ENCODE results near the gene ADAMTS2.

The ADAMTS2 gene

GRCh38 chr5:179176571-179177230 is 168.6 kb downstream of the ADAMTS2 start:
- no peak for DNase-seq (ENCODE audit: low read depth)

- no peak for DNase-seq (ENCODE audit: low read depth)
Measured at GRCh38 chr5:179176166-179176565, 169.1 kb downstream of the ADAMTS2 start.

GRCh38 chr5:179171816-179172745 is 173.2 kb downstream of the ADAMTS2 start:
- DNase-seq (ENCODE audit: low read depth): no peak

- no peak for DNase-seq (ENCODE audit: low read depth)
Measured at GRCh38 chr5:179171251-179171815, 173.9 kb downstream of the ADAMTS2 start.

GRCh38 chr5:179170606-179171005 is 174.7 kb downstream of the ADAMTS2 start:
- DNase-seq (ENCODE audit: low read depth): no peak

GRCh38 chr5:179169836-179170235 is 175.4 kb downstream of the ADAMTS2 start:
- no peak for DNase-seq (ENCODE audit: low read depth)

- no peak for DNase-seq (ENCODE audit: low read depth)
Measured at GRCh38 chr5:179168664-179169063, 176.6 kb downstream of the ADAMTS2 start.

- no peak for DNase-seq (ENCODE audit: low read depth)
Measured at GRCh38 chr5:179167871-179168451, 177.3 kb downstream of the ADAMTS2 start.

- no peak for DNase-seq (ENCODE audit: low read depth)
Measured at GRCh38 chr5:179166886-179167841, 178.1 kb downstream of the ADAMTS2 start.

GRCh38 chr5:179166171-179166885 is 178.9 kb downstream of the ADAMTS2 start:
- DNase-seq (ENCODE audit: low read depth): no peak

- DNase-seq (ENCODE audit: low read depth): no peak
Measured at GRCh38 chr5:179165421-179166170, 179.7 kb downstream of the ADAMTS2 start.

- DNase-seq (ENCODE audit: low read depth): no peak
Measured at GRCh38 chr5:179164331-179165311, 180.6 kb downstream of the ADAMTS2 start.

- no peak for DNase-seq (ENCODE audit: low read depth)
Measured at GRCh38 chr5:179163236-179164155, 181.8 kb downstream of the ADAMTS2 start.

GRCh38 chr5:179162351-179163235 is 182.7 kb downstream of the ADAMTS2 start:
- no peak for DNase-seq (ENCODE audit: low read depth)

GRCh38 chr5:179161901-179162300 is 183.4 kb downstream of the ADAMTS2 start:
- no peak for DNase-seq (ENCODE audit: low read depth)

GRCh38 chr5:179160584-179160983 is 184.7 kb downstream of the ADAMTS2 start:
- no peak for DNase-seq (ENCODE audit: low read depth)

- DNase-seq (ENCODE audit: low read depth): no peak
Measured at GRCh38 chr5:179158556-179158955, 186.7 kb downstream of the ADAMTS2 start.

Measured in HS-5 (cell line).